Activated T-helper 2 cell treated with anti-CD3 and anti-CD28 coated beads, Interferon-gamma antibody, Interleukin-2, Interleukin-4, amounts not matched to agents 10 μg/mL and 5 μg/mL and 100 μg/mL, durations not matched to agents 14 hours and 24 hours and 36 hours (primary cell): ENCODE measurements around the gene FAM177A1. TPM values are rescaled to one million over a fixed set of nuclear protein-coding genes. Genes with fewer than 3 reads are reported as not detected.

Source experiments
- DNase-seq: peaks from one replicate; pipeline ENCODE4 v3.0.0; 2021; ENCODE audit warnings: low spot score
- H3K27ac Mint-ChIP-seq: one replicate; pipeline ENCODE4 v1.8.0; 2021; ENCODE audit warnings: mixed read lengths
- H3K27me3 Mint-ChIP-seq: one replicate; pipeline ENCODE4 v1.8.0; 2021; ENCODE audit warnings: low read depth, mixed read lengths
- H3K36me3 Mint-ChIP-seq: one replicate; pipeline ENCODE4 v1.8.0; 2021; ENCODE audit warnings: low read depth, mixed read lengths
- H3K4me1 Mint-ChIP-seq: one replicate; pipeline ENCODE4 v1.8.0; 2021; ENCODE audit warnings: low read depth, mixed read lengths
- H3K4me3 Mint-ChIP-seq: one replicate; pipeline ENCODE4 v1.8.0; 2021; ENCODE audit warnings: low read depth, mild to moderate bottlenecking, moderate library complexity, mixed read lengths
- H3K9me3 Mint-ChIP-seq: one replicate; pipeline ENCODE4 v1.8.0; 2021; ENCODE audit warnings: mixed read lengths
- intact Hi-C: fragments of 100-400 bp; cut with micrococcal nuclease; formaldehyde crosslinking; loops from one replicate; pipeline ENCODE4 v1.15.1; 2023
- total RNA-seq: library from RNA; stranded (reverse); gene quantifications from 2 replicates; pipeline ENCODE4 v1.2.3, GENCODE V29; 2022

The FAM177A1 gene
- total RNA-seq, 1 donor from 2014 or later, result 43.2 TPM

DNA sequence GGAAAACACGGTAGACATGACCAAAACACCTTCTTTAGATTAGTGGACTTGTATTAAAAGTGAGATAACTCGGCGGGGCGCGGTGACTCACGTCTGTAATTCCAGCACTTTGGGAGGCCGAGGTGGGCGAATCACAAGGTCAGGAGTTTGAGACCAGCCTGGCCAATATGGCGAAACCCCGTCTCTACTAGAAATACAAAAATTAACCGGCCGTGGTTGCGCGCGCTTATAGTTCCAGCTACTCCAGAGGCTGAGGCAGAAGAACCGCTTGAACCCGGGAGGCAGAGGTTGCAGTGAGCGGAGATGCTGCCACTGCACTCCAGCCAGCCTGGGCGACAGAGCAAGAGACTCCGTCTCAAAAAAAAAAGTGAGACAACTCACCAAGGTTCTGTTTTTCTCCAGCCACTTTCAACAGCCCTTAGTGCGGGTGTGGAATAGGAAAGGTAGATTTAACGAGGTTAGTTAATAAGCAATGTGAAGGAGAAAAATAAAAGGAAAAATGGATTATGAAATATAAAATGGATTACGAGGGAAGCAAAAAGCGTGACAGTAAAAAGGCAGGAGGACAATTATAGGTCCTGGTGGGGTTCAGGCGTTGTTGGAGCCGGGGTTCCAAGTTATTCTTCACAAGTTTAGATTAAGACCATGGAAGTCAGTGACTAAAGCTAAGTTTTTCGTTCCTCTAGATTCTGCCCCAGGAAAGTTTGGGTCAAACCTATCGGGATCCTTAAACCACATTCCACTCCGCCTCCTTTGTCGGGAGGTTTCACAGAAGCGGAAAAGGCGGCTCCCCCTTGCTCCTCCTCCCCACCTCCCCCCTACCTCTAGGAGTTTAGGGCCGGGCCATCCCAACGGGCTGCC, 75.2 kb downstream of the FAM177A1 start:
- H3K4me1 Mint-ChIP-seq, result peaks cover 43% of the 10 kb centered on the region
- no peak for DNase-seq
- no peaks in the 10 kb centered on the region for H3K9me3 Mint-ChIP-seq
- intact Hi-C loops, result loop anchor here (5.0 to 10.0 kb wide), 3 partner anchors 249 to 686 kb away; partner anchors contain the start of genes RALGAPA1 and SNX6
- peaks cover 31% of the 10 kb centered on the region for H3K36me3 Mint-ChIP-seq
- no peaks in the 10 kb centered on the region for H3K27me3 Mint-ChIP-seq
- peak overlapping the region; percentile 100 for H3K27ac Mint-ChIP-seq
- H3K4me3 Mint-ChIP-seq, result peak overlapping the region; percentile 96

DNA sequence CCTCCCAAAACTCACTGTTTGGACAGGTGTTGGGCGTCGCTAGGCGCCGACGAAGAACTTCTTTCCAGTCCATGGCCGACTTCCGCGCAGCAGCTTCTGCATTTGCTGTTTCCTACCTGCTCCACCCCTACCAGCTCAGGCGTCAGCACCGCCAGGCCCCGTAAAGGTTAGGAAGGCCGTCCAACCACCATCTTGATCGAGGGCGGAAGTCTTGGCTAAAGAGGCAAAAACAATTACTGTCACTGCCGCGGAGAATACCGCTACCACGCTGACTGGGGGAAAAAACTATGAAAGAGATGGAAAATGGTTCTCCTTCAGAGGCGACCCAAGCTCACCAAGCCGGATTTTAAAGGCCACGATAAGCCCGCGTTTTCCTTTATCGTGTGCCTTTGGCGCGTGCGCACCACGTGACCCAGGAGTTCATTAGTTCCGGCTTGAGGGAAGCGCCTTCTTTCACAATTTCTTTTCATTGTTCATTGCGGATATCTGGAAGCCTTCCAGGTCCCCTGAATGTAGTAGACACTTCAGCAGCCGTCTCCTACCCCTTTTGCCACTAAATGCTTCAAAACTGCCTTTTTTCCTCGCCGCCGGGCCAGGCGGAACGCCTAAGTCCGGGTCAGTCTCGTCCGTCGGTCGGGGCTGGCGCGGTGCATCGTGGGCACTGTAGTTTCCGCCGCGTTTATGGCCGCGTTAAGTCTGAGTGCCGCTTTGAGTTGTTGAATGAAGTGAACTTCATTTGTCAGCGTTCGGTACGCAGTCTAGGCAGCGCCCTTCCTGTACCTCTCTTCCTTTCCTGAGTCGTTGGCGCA, 76.0 kb downstream of the FAM177A1 start, which contains the start of the genes PPP2R3C and PRORP:
Gene PPP2R3C (minus strand): TSS at position 104 of the 809 bp plus-strand sequence. CDS start 31 bp downstream, at position 73.
Gene PRORP (plus strand): TSS at position 666 of the 809 bp plus-strand sequence. CDS start 694 bp downstream, outside the sequence.
- peaks cover 41% of the 10 kb centered on the region for H3K4me1 Mint-ChIP-seq
- intact Hi-C loops, result loop anchor here (1.0 to 10.0 kb wide), 8 partner anchors 76 to 685 kb away; partner anchors contain the start of genes FAM177A1, NFKBIA, PSMA6 and RALGAPA1
- peak within 1 kb of the TSS; percentile 100 for H3K27ac Mint-ChIP-seq
- peaks cover 25% of the 10 kb centered on the region for H3K36me3 Mint-ChIP-seq
- H3K9me3 Mint-ChIP-seq, result no peaks in the 10 kb centered on the region
- peak within 1 kb of the TSS; percentile 96 for H3K4me3 Mint-ChIP-seq
- H3K27me3 Mint-ChIP-seq, result no peaks in the 10 kb centered on the region
- peak; percentile 88 for DNase-seq

DNA sequence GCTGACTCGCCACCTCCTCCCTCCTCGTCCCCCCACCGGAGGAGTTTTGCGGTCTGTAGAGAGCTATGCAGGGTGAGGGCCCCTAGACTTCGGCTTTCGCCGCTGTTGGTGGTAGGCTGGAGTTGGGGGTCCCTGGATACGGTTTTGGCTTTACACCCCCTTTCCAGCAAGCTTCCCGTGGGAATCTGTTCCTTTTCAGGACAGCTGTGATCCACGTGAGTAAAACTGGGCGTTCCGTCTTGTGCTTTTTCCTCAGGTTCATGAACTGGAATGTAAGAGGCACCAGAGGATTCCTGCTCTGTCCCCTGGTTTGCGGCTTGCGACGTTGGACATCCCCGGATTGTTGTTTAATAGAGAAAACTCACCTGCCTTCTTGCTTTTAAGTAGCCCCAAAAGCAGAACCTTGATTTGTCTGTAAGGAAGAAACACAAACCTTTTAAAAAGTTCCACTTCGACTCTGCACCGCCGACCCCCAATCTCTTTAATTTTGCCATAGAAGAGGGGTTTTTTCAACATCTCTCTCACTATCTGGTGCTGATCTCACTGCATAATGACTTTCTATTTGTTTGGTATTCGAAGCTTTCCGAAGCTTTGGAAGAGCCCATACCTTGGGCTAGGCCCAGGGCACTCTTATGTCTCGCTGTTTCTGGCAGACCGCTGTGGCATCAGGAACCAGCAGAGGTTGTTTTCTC, 76.8 kb downstream of the FAM177A1 start:
- intact Hi-C loops, result loop anchor here (1.0 to 10.0 kb wide), 8 partner anchors 77 to 684 kb away; partner anchors contain the start of genes FAM177A1, NFKBIA, PSMA6 and RALGAPA1
- no peak for DNase-seq
- Mint-ChIP-seq H3K9me3 (no peaks in the 10 kb centered on the region), H3K27ac (peak overlapping the region; percentile 100), H3K4me1 (peaks cover 37% of the 10 kb centered on the region), H3K36me3 (peaks cover 27% of the 10 kb centered on the region), H3K4me3 (peak overlapping the region; percentile 96), H3K27me3 (no peaks in the 10 kb centered on the region)

DNA sequence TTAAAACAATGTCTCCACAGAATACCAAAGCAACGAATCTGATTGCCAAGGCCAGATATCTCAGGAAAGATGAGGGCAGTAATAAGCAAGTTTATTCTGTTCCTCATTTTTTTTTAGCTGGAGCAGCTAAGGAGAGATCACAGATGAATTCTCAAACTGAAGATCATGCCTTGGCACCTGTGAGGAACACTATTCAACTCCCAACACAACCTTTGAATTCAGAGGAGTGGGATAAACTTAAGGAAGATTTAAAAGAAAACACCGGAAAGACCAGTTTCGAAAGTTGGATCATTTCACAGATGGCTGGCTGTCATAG, 77.3 kb downstream of the FAM177A1 start:
- no peak for DNase-seq
- peaks cover 38% of the 10 kb centered on the region for H3K4me1 Mint-ChIP-seq
- peak overlapping the region; percentile 100 for H3K27ac Mint-ChIP-seq
- H3K9me3 Mint-ChIP-seq, result no peaks in the 10 kb centered on the region
- no peaks in the 10 kb centered on the region for H3K27me3 Mint-ChIP-seq
- peaks cover 32% of the 10 kb centered on the region for H3K36me3 Mint-ChIP-seq
- peak overlapping the region; percentile 96 for H3K4me3 Mint-ChIP-seq
- intact Hi-C loops, result loop anchor here (2.0 to 10.0 kb wide), 4 partner anchors 251 to 684 kb away; partner anchors contain the start of genes NFKBIA, RALGAPA1 and SNX6

DNA sequence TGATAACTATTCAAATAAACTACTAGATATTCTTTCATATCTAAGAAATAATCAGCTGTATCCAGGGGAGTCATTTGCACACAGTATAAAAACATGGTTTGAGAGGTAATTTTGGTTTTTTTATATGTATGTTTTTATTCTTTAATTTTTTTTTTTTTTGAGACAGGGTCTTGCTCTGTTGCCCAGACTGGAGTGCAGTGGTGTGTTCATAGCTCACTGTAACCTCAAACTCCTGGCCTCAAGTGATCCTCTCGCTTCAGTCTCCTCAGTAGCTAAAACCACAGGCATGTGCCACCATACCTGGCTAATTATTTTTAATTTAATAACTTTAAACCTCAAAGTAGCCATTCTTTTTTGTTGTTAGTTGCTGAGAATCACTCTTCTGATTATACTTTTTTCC, 78.1 kb downstream of the FAM177A1 start:
- peaks cover 42% of the 10 kb centered on the region for H3K4me1 Mint-ChIP-seq
- peaks cover 39% of the 10 kb centered on the region for H3K36me3 Mint-ChIP-seq
- no peak overlapping the region for H3K27ac Mint-ChIP-seq
- peak overlapping the region; percentile 96 for H3K4me3 Mint-ChIP-seq
- DNase-seq, result no peak
- intact Hi-C loops, result loop anchor here (5.0 to 10.0 kb wide), 3 partner anchors 252 to 683 kb away; partner anchors contain the start of genes RALGAPA1 and SNX6
- H3K27me3 Mint-ChIP-seq, result no peaks in the 10 kb centered on the region
- no peaks in the 10 kb centered on the region for H3K9me3 Mint-ChIP-seq

Other genes with a start within 250 kb of the FAM177A1 start
- gene BAZ1A, start 170.9 kb upstream of the FAM177A1 start, total RNA-seq, result 81.7 and 85.7 TPM in 2 replicates
- 78.9 and 82.4 TPM in 2 replicates for gene SRP54, start 63.3 kb upstream of the FAM177A1 start, total RNA-seq
- 48.1 and 49.7 TPM in 2 replicates for gene PPP2R3C, start 75.7 kb downstream of the FAM177A1 start, total RNA-seq
- gene PRORP, start 76.3 kb downstream of the FAM177A1 start, total RNA-seq, result 37.0 and 41.3 TPM in 2 replicates
- 396 and 397 TPM in 2 replicates for gene PSMA6, start 246.1 kb downstream of the FAM177A1 start, total RNA-seq